22Rv1 (cell line): ENCODE results near the gene MALRD1.

ENCODE experiments used
- CTCF ChIP-seq: fragments of 450-650 bp; IDR thresholded peaks from 2 replicates; pipeline ENCODE4 v1.5.1; 2017; ENCODE audit warnings: mild to moderate bottlenecking
- ZFX ChIP-seq: fragments of 450-650 bp; IDR thresholded peaks from 2 replicates; pipeline ENCODE4 v1.6.1; 2017; ENCODE audit warnings: antibody characterized with exemption, borderline replicate concordance

GRCh38 chr10:19212590-19212989, 164.0 kb downstream of the MALRD1 start:
- TF ChIP-seq CTCF, result no peak
- TF ChIP-seq ZFX, result no peak
